Activated CD8-positive, alpha-beta memory T cell treated with anti-CD3 and anti-CD28 coated beads, Interleukin-2, amount 50 U/mL, for 24 hours (primary cell): ENCODE measurements around the gene MED4.
A peak's percentile ranks its signal among the peaks of the same experiment; 100 is the strongest.

Experiments used
- DNase-seq: peaks from one replicate; pipeline ENCODE4 v3.0.0-alpha.2; 2020; ENCODE audit errors: extremely low read depth

The MED4 gene

GRCh38 chr13:48094781-48095502, at the start of gene MED4:
TSS of gene MED4 (minus strand) at chr13:48095104. CDS start at chr13:48095078, 26 bp downstream.
- peak; percentile 93 for DNase-seq

GRCh38 chr13:48144413-48145035, 49.6 kb upstream of the MED4 start:
- DNase-seq, result no peak

GRCh38 chr13:48142436-48142835, 47.5 kb upstream of the MED4 start:
- DNase-seq, result no peak

GRCh38 chr13:48138270-48138669, 43.4 kb upstream of the MED4 start:
- no peak for DNase-seq

- no peak for DNase-seq
These were observed 38.1 kb upstream of the MED4 start for GRCh38 chr13:48132961-48133360.

- DNase-seq, result no peak
These were observed 36.6 kb upstream of the MED4 start for GRCh38 chr13:48131533-48131932.

GRCh38 chr13:48126944-48127830, 32.3 kb upstream of the MED4 start:
- no peak for DNase-seq

- DNase-seq, result no peak
These were observed 30.9 kb upstream of the MED4 start for GRCh38 chr13:48125794-48126228.

- DNase-seq, result no peak
These were observed 28.9 kb upstream of the MED4 start for GRCh38 chr13:48123812-48124211.

GRCh38 chr13:48121733-48122132, 26.8 kb upstream of the MED4 start:
- DNase-seq, result no peak

- no peak for DNase-seq
These were observed 25.3 kb upstream of the MED4 start for GRCh38 chr13:48120241-48120640.

GRCh38 chr13:48118030-48118429, 23.1 kb upstream of the MED4 start:
- no peak for DNase-seq

- DNase-seq, result no peak
These were observed 21.9 kb upstream of the MED4 start for GRCh38 chr13:48116808-48117207.

- no peak for DNase-seq
These were observed 18.8 kb upstream of the MED4 start for GRCh38 chr13:48113756-48114130.

- no peak for DNase-seq
These were observed 18.2 kb upstream of the MED4 start for GRCh38 chr13:48112896-48113755.

GRCh38 chr13:48110931-48111721, 16.2 kb upstream of the MED4 start:
- DNase-seq, result no peak

GRCh38 chr13:48110132-48110868, 15.4 kb upstream of the MED4 start:
- DNase-seq, result no peak

GRCh38 chr13:48108106-48108505, 13.2 kb upstream of the MED4 start:
- DNase-seq, result no peak

GRCh38 chr13:48097793-48098192, 2.9 kb upstream of the MED4 start:
- DNase-seq, result no peak

- no peak for DNase-seq
These were observed 1.8 kb upstream of the MED4 start for GRCh38 chr13:48096670-48097069.
